Hematopoietic multipotent progenitor cell (in vitro differentiated cells): ENCODE results near the gene FSTL4. TPM values are rescaled to one million over a fixed set of nuclear protein-coding genes. Genes with fewer than 3 reads are reported as not detected.

Source experiments
- DNase-seq, 3 donors: peaks; one replicate each; pipeline ENCODE4 v3.0.0-alpha.2; 2011 to 2015; ENCODE audit warnings: low read depth in 2 of 3, low spot score in 2 of 3
- total RNA-seq: library from RNA; depleted of rRNA; stranded (reverse); fragments of >200 nt; gene quantifications from one replicate; pipeline ENCODE4 v1.2.3, GENCODE V29; 2012

Gene FSTL4
- total RNA-seq, 1 donor: under 0.01 TPM

- DNase-seq: no peak
Measured at GRCh38 chr5:133393776-133394476, 218.4 kb downstream of the FSTL4 start.

- no peak for DNase-seq
Measured at GRCh38 chr5:133392448-133392847, 219.9 kb downstream of the FSTL4 start.

GRCh38 chr5:133391354-133392136 is 220.8 kb downstream of the FSTL4 start:
- DNase-seq: no peak

- no peak for DNase-seq
Measured at GRCh38 chr5:133390416-133391353, 221.7 kb downstream of the FSTL4 start.

- DNase-seq: no peak
Measured at GRCh38 chr5:133389066-133389590, 223.2 kb downstream of the FSTL4 start.

- DNase-seq: no peak
Measured at GRCh38 chr5:133387621-133388020, 224.7 kb downstream of the FSTL4 start.

GRCh38 chr5:133387091-133387490 is 225.2 kb downstream of the FSTL4 start:
- no peak for DNase-seq

GRCh38 chr5:133386662-133387061 is 225.7 kb downstream of the FSTL4 start:
- DNase-seq: no peak

GRCh38 chr5:133385346-133385745 is 227.0 kb downstream of the FSTL4 start:
- no peak for DNase-seq

GRCh38 chr5:133384903-133385302 is 227.4 kb downstream of the FSTL4 start:
- no peak for DNase-seq

GRCh38 chr5:133384120-133384855 is 228.1 kb downstream of the FSTL4 start:
- DNase-seq: no peak

GRCh38 chr5:133383580-133383939 is 228.8 kb downstream of the FSTL4 start:
- no peak for DNase-seq

GRCh38 chr5:133382661-133383579 is 229.4 kb downstream of the FSTL4 start:
- no peak for DNase-seq

- DNase-seq: no peak
Measured at GRCh38 chr5:133381571-133382365, 230.6 kb downstream of the FSTL4 start.

- no peak for DNase-seq
Measured at GRCh38 chr5:133381041-133381440, 231.3 kb downstream of the FSTL4 start.

GRCh38 chr5:133377736-133378135 is 234.6 kb downstream of the FSTL4 start:
- DNase-seq: peak in 1 of 3 donors; percentile 10

- no peak for DNase-seq
Measured at GRCh38 chr5:133376986-133377385, 235.4 kb downstream of the FSTL4 start.

GRCh38 chr5:133373121-133373870 is 239.0 kb downstream of the FSTL4 start:
- DNase-seq: no peak
